GM21423 (cell line): Measurements from ENCODE around the gene RFX3.

Experiments
- ATAC-seq: cut with Tn5 transposase; IDR thresholded peaks from one replicate; pipeline ENCODE4 v1.9.1; 2021; ENCODE audit warnings: mild to moderate bottlenecking, moderate library complexity; ENCODE audit not compliant: unreplicated experiment

RFX3 gene

GRCh38 chr9:3514786-3515185 is 11.0 kb downstream of the RFX3 start:
- no peak for ATAC-seq

- ATAC-seq, result no peak
Observed at GRCh38 chr9:3513265-3513818, 12.5 kb downstream of the RFX3 start.

DNA sequence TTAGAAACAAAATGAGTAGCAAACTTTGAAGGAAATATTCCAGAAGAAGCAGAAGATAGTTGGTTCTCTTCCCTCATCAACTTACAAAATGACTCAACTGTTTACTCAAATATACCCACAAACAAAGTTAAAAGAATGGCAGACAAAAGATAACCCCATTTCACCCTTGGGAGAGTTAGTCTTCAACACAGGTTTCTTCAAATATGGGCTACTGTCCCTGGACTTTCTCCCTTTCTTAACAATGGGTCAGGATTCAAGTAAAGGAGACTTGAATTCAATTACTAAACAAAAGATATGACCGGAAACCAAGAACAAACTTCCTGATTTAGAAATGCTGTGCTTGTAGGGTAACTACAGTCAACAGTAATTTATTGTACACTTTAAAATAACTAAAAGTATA is 14.2 kb downstream of the RFX3 start:
- ATAC-seq, result no peak

GRCh38 chr9:3510796-3511195 is 15.0 kb downstream of the RFX3 start:
- no peak for ATAC-seq

- ATAC-seq, result no peak
Observed at GRCh38 chr9:3509926-3510325, 15.9 kb downstream of the RFX3 start.

- ATAC-seq, result no peak
Observed at GRCh38 chr9:3508521-3509291, 17.1 kb downstream of the RFX3 start.

- ATAC-seq, result peak; percentile 21
Observed at GRCh38 chr9:3508078-3508431, 17.7 kb downstream of the RFX3 start.

GRCh38 chr9:3507395-3508077 is 18.3 kb downstream of the RFX3 start:
- ATAC-seq, result peak; percentile 72

- no peak for ATAC-seq
Observed at GRCh38 chr9:3506164-3506563, 19.6 kb downstream of the RFX3 start.

DNA sequence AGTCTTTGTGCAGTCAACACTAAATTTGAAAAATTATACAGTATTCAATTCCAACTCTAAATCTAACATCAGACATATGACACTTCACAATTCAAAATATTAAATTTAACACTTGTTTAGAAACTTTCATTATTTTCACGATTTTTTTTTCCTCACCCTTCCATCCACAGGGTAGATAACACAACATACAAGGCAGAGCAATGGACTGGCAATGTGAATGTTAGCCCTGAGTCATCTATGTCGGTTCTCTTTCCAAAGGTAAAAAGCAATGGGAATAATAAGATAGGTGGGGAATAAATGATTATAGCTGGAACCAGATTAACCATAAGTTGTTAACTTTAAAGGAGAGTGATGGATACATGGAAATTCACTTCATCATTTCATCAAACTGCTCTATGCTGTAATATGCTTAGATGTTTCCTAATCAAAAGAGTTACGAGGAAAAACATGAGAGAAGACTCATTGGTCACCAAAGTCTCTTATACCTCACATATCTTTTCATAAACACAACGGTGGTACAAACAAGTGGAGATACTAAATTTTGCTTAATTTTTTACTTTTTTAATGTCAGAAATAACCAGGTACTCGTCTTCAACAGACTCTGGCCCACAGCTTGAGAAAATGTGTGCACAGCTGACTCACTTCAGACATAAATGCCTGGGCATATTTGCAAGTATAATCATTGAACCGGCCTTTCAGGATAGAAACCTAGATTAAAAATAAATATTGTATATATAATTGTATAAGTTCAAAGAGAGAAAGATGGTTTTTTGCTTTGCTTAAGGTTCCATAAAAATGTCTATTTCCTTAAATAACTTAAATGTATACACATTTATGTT is 23.0 kb downstream of the RFX3 start:
- ATAC-seq, result no peak

- no peak for ATAC-seq
Observed at GRCh38 chr9:3500044-3500443, 25.8 kb downstream of the RFX3 start.

- no peak for ATAC-seq
Observed at GRCh38 chr9:3498691-3499090, 27.1 kb downstream of the RFX3 start.

DNA sequence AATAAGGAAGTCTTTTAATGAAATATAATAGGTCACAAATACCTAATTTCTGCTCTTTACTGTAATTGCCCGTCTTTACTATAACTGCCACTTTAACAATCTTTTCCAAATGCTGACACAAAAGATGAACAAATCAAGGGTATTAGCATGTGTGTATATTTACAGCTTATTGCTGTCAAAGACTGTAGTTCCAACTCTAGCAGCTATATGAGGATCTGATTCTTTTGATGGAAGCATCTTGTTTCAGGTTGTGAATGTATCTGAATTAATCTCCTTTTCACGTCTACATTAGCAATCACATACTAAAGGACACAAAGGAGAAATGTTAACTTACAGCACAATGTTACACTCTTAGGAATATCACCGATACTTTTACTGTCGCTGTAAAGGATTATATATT is 27.9 kb downstream of the RFX3 start:
- ATAC-seq, result no peak

DNA sequence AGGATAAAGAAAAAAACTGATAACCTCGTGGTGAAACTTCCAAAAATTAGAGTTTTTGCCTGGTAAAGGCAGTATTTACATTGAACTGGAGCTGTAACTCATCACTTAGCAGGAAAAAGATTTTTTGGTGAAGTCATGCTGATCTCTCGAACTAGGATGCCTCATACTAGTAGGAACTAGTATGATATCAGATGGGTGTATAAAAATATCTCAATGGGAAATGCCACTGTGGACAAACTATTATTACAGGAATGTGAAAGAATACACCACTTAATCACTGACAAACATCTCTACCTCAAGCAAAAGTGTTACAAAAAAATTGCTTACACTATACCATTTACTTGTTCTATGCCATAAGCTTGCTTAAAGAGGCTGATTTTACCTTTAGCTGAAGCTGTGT is 28.4 kb downstream of the RFX3 start:
- ATAC-seq, result no peak

GRCh38 chr9:3495855-3496254 is 29.9 kb downstream of the RFX3 start:
- no peak for ATAC-seq

DNA sequence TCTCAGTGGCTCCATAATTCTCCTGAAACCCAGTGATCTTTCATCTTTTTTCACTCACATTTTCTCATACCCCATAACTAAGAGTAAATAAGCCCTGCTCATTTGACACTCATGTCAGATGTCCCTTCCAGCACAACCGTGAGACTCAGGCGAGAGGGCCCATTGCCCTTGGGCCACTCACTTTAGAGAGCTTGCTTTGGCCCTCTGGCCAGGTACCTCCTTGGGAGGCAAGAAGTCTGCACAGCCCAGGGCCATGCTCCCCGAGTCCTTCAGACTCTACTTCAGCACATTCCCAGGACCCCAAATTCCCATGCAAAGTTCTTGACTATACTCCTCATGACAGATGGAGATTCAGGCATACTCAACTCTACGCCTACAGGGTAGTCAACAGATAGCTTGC is 33.6 kb downstream of the RFX3 start:
- ATAC-seq, result no peak

- no peak for ATAC-seq
Observed at GRCh38 chr9:3491450-3491849, 34.4 kb downstream of the RFX3 start.

- ATAC-seq, result no peak
Observed at GRCh38 chr9:3490957-3491356, 34.8 kb downstream of the RFX3 start.

GRCh38 chr9:3482578-3482977 is 43.2 kb downstream of the RFX3 start:
- no peak for ATAC-seq

DNA sequence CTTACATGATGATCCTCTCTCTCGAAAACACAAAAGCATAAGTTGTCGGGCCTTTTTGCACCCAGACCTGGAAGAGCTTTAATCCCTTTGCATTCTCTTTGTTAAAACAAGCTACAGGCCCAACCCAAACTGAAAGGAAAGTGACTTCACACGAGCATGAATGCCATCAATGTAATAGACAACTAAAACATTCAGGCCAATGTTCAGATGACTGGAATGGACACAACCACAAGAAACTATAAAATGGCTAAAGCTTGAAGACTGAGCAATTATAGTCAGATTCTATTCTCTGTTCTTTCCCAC is 45.5 kb downstream of the RFX3 start:
- ATAC-seq, result no peak

DNA sequence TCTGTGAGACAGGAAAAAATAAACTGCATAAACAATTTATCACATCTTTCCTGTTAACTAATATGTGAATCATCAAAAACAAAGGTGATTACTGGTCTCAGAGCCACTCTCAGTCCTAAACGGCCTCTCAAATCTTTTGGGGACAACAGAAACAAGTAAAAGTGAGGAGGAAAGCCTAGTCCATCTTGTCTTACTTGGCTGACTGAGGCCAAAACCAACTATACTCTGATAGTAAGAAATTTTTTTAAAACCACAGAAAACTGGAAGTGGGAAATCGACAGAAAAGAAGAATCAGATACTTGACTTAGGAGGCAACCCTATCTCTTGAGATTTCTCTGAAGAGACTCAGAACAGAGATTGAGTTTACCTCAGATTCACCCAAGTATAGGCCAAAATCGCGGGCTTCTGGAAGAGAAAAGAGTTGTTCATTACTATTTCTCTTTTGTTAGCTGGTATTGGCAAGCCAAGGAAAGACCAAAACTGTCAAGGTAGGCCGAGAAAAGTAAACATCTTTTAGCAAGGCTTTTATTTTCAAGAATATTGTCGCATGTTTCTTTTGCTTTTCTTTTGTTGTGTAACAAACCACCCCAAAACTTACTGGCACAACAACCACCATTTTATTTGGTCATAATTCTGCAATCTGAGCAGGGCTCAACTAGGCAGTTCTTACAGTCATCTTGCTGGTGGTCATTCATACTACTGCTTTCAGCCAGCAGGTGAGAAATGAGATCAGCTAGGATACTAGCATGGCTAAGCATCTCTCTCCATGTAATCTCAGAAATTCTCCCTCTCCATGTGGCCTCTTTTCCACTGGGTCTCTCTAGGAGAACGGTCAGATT is 46.1 kb downstream of the RFX3 start:
- no peak for ATAC-seq
